HepG2 (cell line): ENCODE measurements around the gene RHOT2. TPM values are rescaled to one million over a fixed set of nuclear protein-coding genes. Genes with fewer than 3 reads are reported as not detected.

Experiments used
- AFF4 ChIP-seq: sonication (generic); formaldehyde crosslinking; IDR thresholded peaks from 2 replicates; pipeline ENCODE4 v1.4.0; 2020; ENCODE audit warnings: missing genetic modification reagents
- BCL6 ChIP-seq: IDR thresholded peaks from 2 replicates; pipeline ENCODE4 v1.6.1; 2016; ENCODE audit warnings: missing genetic modification reagents, missing compliant biosample characterization
- SOX13 ChIP-seq, 3 experiments: fragments of 450-650 bp in 1 of 3; sonication (generic) in 1 of 3; formaldehyde crosslinking in 1 of 3; IDR thresholded peaks in 2 of 3; conservative IDR thresholded peaks in 1 of 3; 2 replicates each; pipeline versions ENCODE4 v1.5.0 to v1.6.1; 2016 to 2020; ENCODE audit warnings: antibody characterized with exemption in 1 of 3, mild to moderate bottlenecking in 1 of 3, missing compliant biosample characterization in 1 of 3, missing genetic modification reagents in 1 of 3, moderate library complexity in 1 of 3
- ZFP36 ChIP-seq: fragments of 150-350 bp; IDR thresholded peaks from 2 replicates; pipeline ENCODE4 v1.6.1; 2018; ENCODE audit warnings: borderline replicate concordance, low read length, low read depth; ENCODE audit not compliant: partially characterized antibody
- ZNF337 ChIP-seq: sonication (generic); formaldehyde crosslinking; IDR thresholded peaks from 2 replicates; pipeline ENCODE4 v1.5.1; 2020; ENCODE audit warnings: missing genetic modification reagents, low read depth, mild to moderate bottlenecking, borderline replicate concordance
- ZNF44 ChIP-seq: sonication (generic); formaldehyde crosslinking; IDR thresholded peaks from 2 replicates; pipeline ENCODE4 v1.5.1; 2020; ENCODE audit warnings: mild to moderate bottlenecking, missing genetic modification reagents
- ZNF788 ChIP-seq: sonication (generic); formaldehyde crosslinking; IDR thresholded peaks from 2 replicates; pipeline ENCODE4 v1.5.0; 2020; ENCODE audit warnings: mild to moderate bottlenecking, missing genetic modification reagents, borderline replicate concordance
- ZSCAN29 ChIP-seq: sonication (generic); formaldehyde crosslinking; conservative IDR thresholded peaks from 2 replicates; pipeline ENCODE4 v1.4.0; 2020; ENCODE audit warnings: mild to moderate bottlenecking, missing genetic modification reagents
- polyA plus RNA-seq, 8 experiments: library from polyadenylated mRNA; depleted of rRNA in 3 of 8; stranded (reverse) in 7 of 8; unstranded in 1 of 8; fragments of >200 nt; fragmentation: Illumina TruSeq in 4 of 8; extraction: Trizol in 4 of 8; gene quantifications; 2 replicates each; pipeline versions ENCODE4 v1.2.1 to v1.2.3, GENCODE V29; 2011 to 2016; ENCODE audit warnings: low read depth in 4 of 8, missing spikeins in 1 of 8, mixed read lengths in 1 of 8; ENCODE audit not compliant: insufficient read depth in 1 of 8
- total RNA-seq, 5 experiments: library from RNA; depleted of rRNA; stranded (reverse); fragments of >200 nt; fragmentation: Illumina TruSeq; extraction: Trizol; gene quantifications; 2 replicates each; pipeline ENCODE4 v1.2.3, GENCODE V29; 2016; ENCODE audit warnings: low read depth in 1 of 5
- TF ChIP-seq, protein P1 (sequence below): sonication (generic); formaldehyde crosslinking; IDR thresholded peaks from 2 replicates; pipeline ENCODE4 v1.8.1; 2023; ENCODE audit warnings: mild to moderate bottlenecking, missing genetic modification reagents, borderline replicate concordance
- TF ChIP-seq, protein P2 (sequence below): IDR thresholded peaks from 2 replicates; pipeline ENCODE4 v1.6.1; 2016; ENCODE audit warnings: missing compliant biosample characterization, missing genetic modification reagents, borderline replicate concordance
- TF ChIP-seq, protein P3 (sequence below): sonication (generic); formaldehyde crosslinking; IDR thresholded peaks from 2 replicates; pipeline ENCODE4 v1.5.1; 2020; ENCODE audit warnings: mild to moderate bottlenecking, missing genetic modification reagents, borderline replicate concordance
- TF ChIP-seq, protein P4 (sequence below): sonication (generic); formaldehyde crosslinking; IDR thresholded peaks from 2 replicates; pipeline ENCODE4 v1.9.0; 2021; ENCODE audit warnings: mild to moderate bottlenecking, missing genetic modification reagents

RHOT2 gene
- total and polyA plus RNA-seq, 2 of the 13 experiments (the other 11 are each of a cell fraction or from before 2014, with no cell fraction given) = 63.6 to 76.9 TPM

DNA sequence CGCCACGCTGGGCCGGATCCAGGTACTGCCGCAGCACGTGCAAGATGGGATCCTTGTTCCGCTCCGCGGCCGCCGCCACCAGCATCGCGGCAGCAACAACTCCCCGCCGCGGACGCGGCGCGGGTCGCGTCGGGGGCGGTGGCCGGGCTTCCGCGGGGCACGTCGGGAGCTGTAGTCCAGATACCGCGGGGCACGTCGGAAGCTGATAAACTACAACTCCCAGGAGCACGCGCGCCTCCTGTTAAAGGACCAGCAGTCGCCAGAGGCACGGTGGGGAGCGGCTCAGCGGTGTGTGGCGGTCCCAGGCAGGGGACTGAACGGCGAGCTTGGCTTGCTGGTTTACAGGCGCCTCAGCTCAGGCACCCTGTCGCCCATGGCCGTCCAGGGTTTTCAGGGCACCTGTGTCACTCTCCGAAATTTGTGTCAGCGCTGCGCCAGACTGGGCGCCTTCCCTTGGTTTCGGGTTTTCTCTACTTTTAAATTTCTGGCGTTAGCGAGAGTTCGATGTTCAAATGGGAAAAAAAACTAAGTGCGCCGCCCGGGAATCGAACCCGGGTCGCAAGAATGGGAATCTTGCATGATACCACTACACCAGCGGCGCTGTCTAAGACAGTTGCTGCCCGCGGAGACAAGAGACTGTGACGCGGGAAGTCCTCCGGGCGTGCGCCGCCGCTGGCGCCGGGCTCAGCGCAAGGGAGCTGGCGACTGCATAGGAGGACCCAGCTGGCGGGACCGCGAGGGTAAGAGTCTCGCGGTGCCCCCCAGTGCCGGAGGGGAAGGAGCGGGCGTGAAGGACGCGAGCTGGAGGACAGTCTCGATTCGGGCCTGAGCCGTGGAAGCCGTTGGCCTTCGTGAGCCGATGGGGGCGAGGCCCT is 31.5 kb upstream of the RHOT2 start, which contains the start of gene METTL26 (continued):
- no peak; the same call in 1 of the 2 replicates for TF ChIP-seq ZNF788 (CRISPR knock-in tag)
- TF ChIP-seq ZNF44 (CRISPR knock-in tag) = no peak
- TF ChIP-seq, protein P1, sequence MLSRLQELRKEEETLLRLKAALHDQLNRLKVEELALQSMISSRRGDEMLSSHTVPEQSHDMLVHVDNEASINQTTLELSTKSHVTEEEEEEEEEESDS = no peak
- peak; percentile 35 for TF ChIP-seq BCL6 (CRISPR knock-in tag)
- no peak for TF ChIP-seq AFF4 (CRISPR knock-in tag)
- no peak; the same call in 1 of the 2 replicates for TF ChIP-seq ZSCAN29 (CRISPR knock-in tag)
- TF ChIP-seq, protein P2, sequence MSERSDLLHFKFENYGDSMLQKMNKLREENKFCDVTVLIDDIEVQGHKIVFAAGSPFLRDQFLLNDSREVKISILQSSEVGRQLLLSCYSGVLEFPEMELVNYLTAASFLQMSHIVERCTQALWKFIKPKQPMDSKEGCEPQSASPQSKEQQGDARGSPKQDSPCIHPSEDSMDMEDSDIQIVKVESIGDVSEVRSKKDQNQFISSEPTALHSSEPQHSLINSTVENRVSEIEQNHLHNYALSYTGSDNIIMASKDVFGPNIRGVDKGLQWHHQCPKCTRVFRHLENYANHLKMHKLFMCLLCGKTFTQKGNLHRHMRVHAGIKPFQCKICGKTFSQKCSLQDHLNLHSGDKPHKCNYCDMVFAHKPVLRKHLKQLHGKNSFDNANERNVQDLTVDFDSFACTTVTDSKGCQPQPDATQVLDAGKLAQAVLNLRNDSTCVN (CRISPR knock-in tag) = no peak
- TF ChIP-seq, protein P3, sequence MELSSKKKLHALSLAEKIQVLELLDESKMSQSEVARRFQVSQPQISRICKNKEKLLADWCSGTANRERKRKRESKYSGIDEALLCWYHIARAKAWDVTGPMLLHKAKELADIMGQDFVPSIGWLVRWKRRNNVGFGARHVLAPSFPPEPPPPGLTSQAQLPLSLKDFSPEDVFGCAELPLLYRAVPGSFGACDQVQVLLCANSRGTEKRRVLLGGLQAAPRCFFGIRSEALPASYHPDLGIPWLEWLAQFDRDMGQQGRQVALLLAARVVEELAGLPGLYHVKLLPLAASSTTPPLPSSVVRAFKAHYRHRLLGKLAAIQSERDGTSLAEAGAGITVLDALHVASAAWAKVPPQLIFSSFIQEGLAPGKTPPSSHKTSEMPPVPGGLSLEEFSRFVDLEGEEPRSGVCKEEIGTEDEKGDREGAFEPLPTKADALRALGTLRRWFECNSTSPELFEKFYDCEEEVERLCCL (CRISPR knock-in tag) = no peak; the same call in 1 of the 2 replicates
- TF ChIP-seq ZFP36 = no peak
- TF ChIP-seq SOX13 (IDR thresholded peaks at IDR 0.05) = no peak
- TF ChIP-seq SOX13 (CRISPR knock-in tag; conservative IDR thresholded peaks at IDR 0.05 in 1 of 2, IDR thresholded peaks at IDR 0.05 in 1 of 2) = no peak
- TF ChIP-seq, protein P4, sequence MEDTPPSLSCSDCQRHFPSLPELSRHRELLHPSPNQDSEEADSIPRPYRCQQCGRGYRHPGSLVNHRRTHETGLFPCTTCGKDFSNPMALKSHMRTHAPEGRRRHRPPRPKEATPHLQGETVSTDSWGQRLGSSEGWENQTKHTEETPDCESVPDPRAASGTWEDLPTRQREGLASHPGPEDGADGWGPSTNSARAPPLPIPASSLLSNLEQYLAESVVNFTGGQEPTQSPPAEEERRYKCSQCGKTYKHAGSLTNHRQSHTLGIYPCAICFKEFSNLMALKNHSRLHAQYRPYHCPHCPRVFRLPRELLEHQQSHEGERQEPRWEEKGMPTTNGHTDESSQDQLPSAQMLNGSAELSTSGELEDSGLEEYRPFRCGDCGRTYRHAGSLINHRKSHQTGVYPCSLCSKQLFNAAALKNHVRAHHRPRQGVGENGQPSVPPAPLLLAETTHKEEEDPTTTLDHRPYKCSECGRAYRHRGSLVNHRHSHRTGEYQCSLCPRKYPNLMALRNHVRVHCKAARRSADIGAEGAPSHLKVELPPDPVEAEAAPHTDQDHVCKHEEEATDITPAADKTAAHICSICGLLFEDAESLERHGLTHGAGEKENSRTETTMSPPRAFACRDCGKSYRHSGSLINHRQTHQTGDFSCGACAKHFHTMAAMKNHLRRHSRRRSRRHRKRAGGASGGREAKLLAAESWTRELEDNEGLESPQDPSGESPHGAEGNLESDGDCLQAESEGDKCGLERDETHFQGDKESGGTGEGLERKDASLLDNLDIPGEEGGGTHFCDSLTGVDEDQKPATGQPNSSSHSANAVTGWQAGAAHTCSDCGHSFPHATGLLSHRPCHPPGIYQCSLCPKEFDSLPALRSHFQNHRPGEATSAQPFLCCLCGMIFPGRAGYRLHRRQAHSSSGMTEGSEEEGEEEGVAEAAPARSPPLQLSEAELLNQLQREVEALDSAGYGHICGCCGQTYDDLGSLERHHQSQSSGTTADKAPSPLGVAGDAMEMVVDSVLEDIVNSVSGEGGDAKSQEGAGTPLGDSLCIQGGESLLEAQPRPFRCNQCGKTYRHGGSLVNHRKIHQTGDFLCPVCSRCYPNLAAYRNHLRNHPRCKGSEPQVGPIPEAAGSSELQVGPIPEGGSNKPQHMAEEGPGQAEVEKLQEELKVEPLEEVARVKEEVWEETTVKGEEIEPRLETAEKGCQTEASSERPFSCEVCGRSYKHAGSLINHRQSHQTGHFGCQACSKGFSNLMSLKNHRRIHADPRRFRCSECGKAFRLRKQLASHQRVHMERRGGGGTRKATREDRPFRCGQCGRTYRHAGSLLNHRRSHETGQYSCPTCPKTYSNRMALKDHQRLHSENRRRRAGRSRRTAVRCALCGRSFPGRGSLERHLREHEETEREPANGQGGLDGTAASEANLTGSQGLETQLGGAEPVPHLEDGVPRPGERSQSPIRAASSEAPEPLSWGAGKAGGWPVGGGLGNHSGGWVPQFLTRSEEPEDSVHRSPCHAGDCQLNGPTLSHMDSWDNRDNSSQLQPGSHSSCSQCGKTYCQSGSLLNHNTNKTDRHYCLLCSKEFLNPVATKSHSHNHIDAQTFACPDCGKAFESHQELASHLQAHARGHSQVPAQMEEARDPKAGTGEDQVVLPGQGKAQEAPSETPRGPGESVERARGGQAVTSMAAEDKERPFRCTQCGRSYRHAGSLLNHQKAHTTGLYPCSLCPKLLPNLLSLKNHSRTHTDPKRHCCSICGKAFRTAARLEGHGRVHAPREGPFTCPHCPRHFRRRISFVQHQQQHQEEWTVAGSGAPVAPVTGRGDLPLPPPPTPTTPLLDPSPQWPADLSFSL = peak; percentile 12; the same call in 1 of the 2 replicates
- TF ChIP-seq ZNF337 (CRISPR knock-in tag) = no peak; the same call in 1 of the 2 replicates
